Gastrocnemius medialis (tissue), 4 donors: ENCODE results near the gene MAGI1.

ENCODE experiments used
- POLR2A ChIP-seq, 2 donors: fragments of 450-650 bp; IDR thresholded peaks; one replicate each; pipeline ENCODE4 v1.6.1; 2017; ENCODE audit warnings: antibody characterized with exemption in 2 of 2, mild to moderate bottlenecking in 2 of 2, moderate library complexity in 2 of 2
- TF ChIP-seq, protein P1 (sequence below), 5 experiments: fragments of 450-650 bp in 3 of 5; fragments of 200-600 bp in 2 of 5; sonication (generic) in 2 of 5; IDR thresholded peaks in 4 of 5; conservative IDR thresholded peaks in 1 of 5; 1 replicate in 4 of 5; 2 replicates in 1 of 5; pipeline ENCODE4 v1.5.1; 2016 to 2019; ENCODE audit warnings: antibody characterized with exemption in 5 of 5, mild to moderate bottlenecking in 3 of 5, moderate library complexity in 3 of 5

DNA sequence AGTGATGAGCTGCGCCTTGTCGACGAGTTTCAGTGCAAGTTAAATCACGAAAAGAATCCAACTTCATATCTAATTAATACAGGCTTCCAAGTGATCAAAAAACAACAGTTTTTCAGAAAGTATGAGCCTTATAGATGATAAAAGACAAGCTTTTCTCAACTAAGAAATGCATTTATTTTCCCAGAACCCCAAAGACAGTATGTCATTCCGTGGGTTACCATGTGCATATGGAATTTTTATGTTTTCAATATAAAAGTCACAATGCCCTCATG lies 442.8 kb downstream of the MAGI1 start:
- no peak for TF ChIP-seq POLR2A (IDR thresholded peaks at IDR 0.05)
- TF ChIP-seq, protein P1, sequence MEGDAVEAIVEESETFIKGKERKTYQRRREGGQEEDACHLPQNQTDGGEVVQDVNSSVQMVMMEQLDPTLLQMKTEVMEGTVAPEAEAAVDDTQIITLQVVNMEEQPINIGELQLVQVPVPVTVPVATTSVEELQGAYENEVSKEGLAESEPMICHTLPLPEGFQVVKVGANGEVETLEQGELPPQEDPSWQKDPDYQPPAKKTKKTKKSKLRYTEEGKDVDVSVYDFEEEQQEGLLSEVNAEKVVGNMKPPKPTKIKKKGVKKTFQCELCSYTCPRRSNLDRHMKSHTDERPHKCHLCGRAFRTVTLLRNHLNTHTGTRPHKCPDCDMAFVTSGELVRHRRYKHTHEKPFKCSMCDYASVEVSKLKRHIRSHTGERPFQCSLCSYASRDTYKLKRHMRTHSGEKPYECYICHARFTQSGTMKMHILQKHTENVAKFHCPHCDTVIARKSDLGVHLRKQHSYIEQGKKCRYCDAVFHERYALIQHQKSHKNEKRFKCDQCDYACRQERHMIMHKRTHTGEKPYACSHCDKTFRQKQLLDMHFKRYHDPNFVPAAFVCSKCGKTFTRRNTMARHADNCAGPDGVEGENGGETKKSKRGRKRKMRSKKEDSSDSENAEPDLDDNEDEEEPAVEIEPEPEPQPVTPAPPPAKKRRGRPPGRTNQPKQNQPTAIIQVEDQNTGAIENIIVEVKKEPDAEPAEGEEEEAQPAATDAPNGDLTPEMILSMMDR (IDR thresholded peaks at IDR 0.05 in 4 of 5, conservative IDR thresholded peaks at IDR 0.05 in 1 of 5) = no peak
